HG03571 (cell line): ENCODE data around the gene UTP4.
A peak's percentile ranks its signal among the peaks of the same experiment; 100 is the strongest.
"Not testable (repeated sequence)": the region's sequence is repeated elsewhere in the genome, so short reads cannot be mapped to it uniquely, and the experiment has no call there.

Source experiments
- ATAC-seq: cut with Tn5 transposase; IDR thresholded peaks from one replicate; pipeline ENCODE4 v1.9.1; 2021; ENCODE audit not compliant: unreplicated experiment

The UTP4 gene

GRCh38 chr16:69127966-69128510 is 4.4 kb upstream of the UTP4 start:
- no peak for ATAC-seq

GRCh38 chr16:69130461-69130860 is 2.0 kb upstream of the UTP4 start:
- ATAC-seq = no peak

- no peak for ATAC-seq
Observed at GRCh38 chr16:69131167-69131838, 1.1 kb upstream of the UTP4 start.

GRCh38 chr16:69131839-69132423 is 518 bp upstream of the UTP4 start:
- ATAC-seq = peak; percentile 11

- no peak for ATAC-seq
Observed at GRCh38 chr16:69133373-69133954, 1.0 kb downstream of the UTP4 start.

GRCh38 chr16:69138608-69139007 is 6.2 kb downstream of the UTP4 start:
- ATAC-seq = no peak

GRCh38 chr16:69139464-69139863 is 7.0 kb downstream of the UTP4 start:
- not testable (repeated sequence) for ATAC-seq

GRCh38 chr16:69141014-69141413 is 8.6 kb downstream of the UTP4 start:
- no peak for ATAC-seq

GRCh38 chr16:69141936-69142335 is 9.5 kb downstream of the UTP4 start:
- no peak for ATAC-seq

GRCh38 chr16:69143116-69143515 is 10.7 kb downstream of the UTP4 start:
- no peak for ATAC-seq

GRCh38 chr16:69145658-69146057 is 13.2 kb downstream of the UTP4 start:
- no peak for ATAC-seq

GRCh38 chr16:69149621-69150020 is 17.2 kb downstream of the UTP4 start:
- ATAC-seq = not testable (repeated sequence)

GRCh38 chr16:69150146-69150865 is 17.9 kb downstream of the UTP4 start:
- no peak for ATAC-seq

- no peak for ATAC-seq
Observed at GRCh38 chr16:69157196-69157595, 24.7 kb downstream of the UTP4 start.

- no peak for ATAC-seq
Observed at GRCh38 chr16:69160192-69160591, 27.7 kb downstream of the UTP4 start.

- ATAC-seq = no peak
Observed at GRCh38 chr16:69165584-69165983, 33.1 kb downstream of the UTP4 start.

GRCh38 chr16:69166221-69166833 is 33.9 kb downstream of the UTP4 start:
- ATAC-seq = no peak

- no peak for ATAC-seq
Observed at GRCh38 chr16:69166946-69167930, 34.8 kb downstream of the UTP4 start.

- ATAC-seq = no peak
Observed at GRCh38 chr16:69169051-69169450, 36.6 kb downstream of the UTP4 start.
